ENCODE measurements around the gene STK33. TPM values are rescaled to one million over a fixed set of nuclear protein-coding genes. Genes with fewer than 3 reads are reported as not detected.

The STK33 gene
- total RNA-seq, 1 donor from 2014 or later, result 17.9 TPM

DNA sequence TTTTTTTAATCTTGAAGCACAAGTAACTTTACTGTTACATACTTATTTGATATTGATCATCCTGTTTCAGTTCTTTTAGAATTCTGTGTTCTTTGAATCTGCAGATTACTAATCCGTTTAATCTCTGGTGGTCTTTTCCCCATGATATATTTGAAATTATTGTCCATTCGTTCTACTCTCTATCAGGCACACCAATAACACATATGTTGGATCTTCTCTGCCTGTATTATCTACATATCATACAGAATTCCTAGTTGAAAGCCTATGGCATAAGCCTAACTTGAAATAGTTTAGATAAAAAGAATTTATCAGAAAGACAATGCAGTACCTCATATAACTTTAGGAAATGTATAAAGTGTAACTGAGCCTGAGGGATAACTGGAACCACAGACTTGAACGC, 32.6 kb downstream of the STK33 start:
- Mint-ChIP-seq H3K27ac (ENCODE audit: unreplicated experiment) (no peak overlapping the region), H3K4me3 (ENCODE audit: unreplicated experiment) (no peak overlapping the region), H3K4me1 (ENCODE audit: unreplicated experiment) (no peaks in the 10 kb centered on the region), H3K9me3 (ENCODE audit: unreplicated experiment) (peaks cover 3% of the 10 kb centered on the region), H3K36me3 (ENCODE audit: low read depth, unreplicated experiment) (no peaks in the 10 kb centered on the region), H3K27me3 (ENCODE audit: unreplicated experiment) (no peaks in the 10 kb centered on the region)
- DNase-seq (ENCODE audit: low spot score), result no peak
- TF ChIP-seq, protein P1, sequence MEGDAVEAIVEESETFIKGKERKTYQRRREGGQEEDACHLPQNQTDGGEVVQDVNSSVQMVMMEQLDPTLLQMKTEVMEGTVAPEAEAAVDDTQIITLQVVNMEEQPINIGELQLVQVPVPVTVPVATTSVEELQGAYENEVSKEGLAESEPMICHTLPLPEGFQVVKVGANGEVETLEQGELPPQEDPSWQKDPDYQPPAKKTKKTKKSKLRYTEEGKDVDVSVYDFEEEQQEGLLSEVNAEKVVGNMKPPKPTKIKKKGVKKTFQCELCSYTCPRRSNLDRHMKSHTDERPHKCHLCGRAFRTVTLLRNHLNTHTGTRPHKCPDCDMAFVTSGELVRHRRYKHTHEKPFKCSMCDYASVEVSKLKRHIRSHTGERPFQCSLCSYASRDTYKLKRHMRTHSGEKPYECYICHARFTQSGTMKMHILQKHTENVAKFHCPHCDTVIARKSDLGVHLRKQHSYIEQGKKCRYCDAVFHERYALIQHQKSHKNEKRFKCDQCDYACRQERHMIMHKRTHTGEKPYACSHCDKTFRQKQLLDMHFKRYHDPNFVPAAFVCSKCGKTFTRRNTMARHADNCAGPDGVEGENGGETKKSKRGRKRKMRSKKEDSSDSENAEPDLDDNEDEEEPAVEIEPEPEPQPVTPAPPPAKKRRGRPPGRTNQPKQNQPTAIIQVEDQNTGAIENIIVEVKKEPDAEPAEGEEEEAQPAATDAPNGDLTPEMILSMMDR (IDR thresholded peaks at IDR 0.05; ENCODE audit: unreplicated experiment), result no peak

DNA sequence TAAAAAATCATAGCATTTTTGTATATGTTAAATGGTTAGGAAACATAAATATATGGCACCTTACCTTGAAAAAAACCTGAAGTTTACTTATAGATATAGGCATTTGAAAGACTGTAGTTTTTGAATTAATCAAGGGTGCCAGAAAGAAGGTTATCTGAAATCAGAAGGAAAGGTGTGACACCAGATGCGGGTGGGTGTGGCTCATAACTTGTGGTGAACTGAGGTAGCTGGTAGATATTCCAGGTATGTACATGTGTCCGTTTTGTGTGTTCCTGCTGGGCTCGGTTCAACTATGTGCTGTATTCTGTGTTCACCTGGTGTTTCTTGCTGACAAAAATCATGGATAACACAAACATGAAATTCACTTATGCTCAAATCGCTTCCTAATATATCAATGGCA, 35.6 kb downstream of the STK33 start:
- Mint-ChIP-seq H3K27ac (ENCODE audit: unreplicated experiment) (no peak overlapping the region), H3K27me3 (ENCODE audit: unreplicated experiment) (no peaks in the 10 kb centered on the region), H3K4me1 (ENCODE audit: unreplicated experiment) (no peaks in the 10 kb centered on the region), H3K4me3 (ENCODE audit: unreplicated experiment) (no peak overlapping the region), H3K9me3 (ENCODE audit: unreplicated experiment) (peaks cover 3% of the 10 kb centered on the region), H3K36me3 (ENCODE audit: low read depth, unreplicated experiment) (no peaks in the 10 kb centered on the region)
- no peak for DNase-seq (ENCODE audit: low spot score)
- TF ChIP-seq, protein P1 (IDR thresholded peaks at IDR 0.05; ENCODE audit: unreplicated experiment), result no peak

DNA sequence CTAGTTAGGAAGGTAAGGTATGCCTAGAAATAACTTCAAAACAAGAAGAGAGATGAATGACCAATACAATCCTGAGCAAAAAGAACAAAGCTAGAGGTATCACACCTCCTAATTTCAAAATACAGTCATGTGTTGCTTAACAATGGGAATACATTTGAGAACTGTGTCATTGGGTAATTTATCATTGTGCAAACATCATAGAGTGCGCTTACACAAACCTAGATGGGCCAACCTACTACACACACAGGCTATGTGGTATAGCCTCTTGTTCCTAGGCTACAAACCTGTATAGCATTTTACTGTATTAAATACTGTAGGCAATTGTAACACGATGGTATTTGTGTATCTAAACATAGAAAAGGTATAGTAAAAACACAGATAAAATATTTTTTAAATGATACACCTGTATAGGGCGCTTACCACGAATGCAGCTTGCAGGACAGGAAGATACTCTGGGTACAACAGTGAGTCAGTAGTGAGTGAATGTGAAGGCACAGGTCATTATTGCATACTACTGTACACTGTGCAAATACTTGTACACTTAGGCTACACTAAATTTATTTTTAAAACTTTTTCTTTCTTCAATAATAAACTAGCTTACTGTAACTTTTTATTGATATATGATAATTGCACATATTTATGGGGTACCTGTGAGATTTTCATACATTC, 48.2 kb downstream of the STK33 start:
- Mint-ChIP-seq H3K4me3 (ENCODE audit: unreplicated experiment) (no peak overlapping the region), H3K27me3 (ENCODE audit: unreplicated experiment) (no peaks in the 10 kb centered on the region), H3K4me1 (ENCODE audit: unreplicated experiment) (no peaks in the 10 kb centered on the region), H3K9me3 (ENCODE audit: unreplicated experiment) (no peaks in the 10 kb centered on the region), H3K27ac (ENCODE audit: unreplicated experiment) (no peak overlapping the region), H3K36me3 (ENCODE audit: low read depth, unreplicated experiment) (no peaks in the 10 kb centered on the region)
- DNase-seq (ENCODE audit: low spot score), result no peak
- TF ChIP-seq, protein P1 (IDR thresholded peaks at IDR 0.05; ENCODE audit: unreplicated experiment), result no peak

DNA sequence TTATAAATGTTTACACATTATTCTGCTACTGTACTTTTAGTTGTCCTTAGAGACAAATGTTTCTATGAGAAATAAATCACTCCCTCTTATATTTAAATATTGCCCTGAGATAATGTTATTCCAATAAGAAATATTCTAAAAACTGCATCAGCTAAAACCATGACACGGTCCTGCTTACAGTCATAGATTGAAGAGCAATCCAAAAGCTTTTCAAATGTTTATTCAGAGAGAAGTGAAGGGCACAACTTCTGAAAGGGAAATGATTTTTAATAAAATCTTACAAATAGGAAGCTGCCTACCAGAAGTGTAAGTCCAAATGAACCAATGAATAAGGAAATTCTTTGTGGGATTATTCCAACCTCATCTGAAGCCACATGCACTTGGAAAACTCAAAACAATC, 49.2 kb downstream of the STK33 start:
- no peak overlapping the region for H3K4me3 Mint-ChIP-seq (ENCODE audit: unreplicated experiment)
- H3K27me3 Mint-ChIP-seq (ENCODE audit: unreplicated experiment), result no peaks in the 10 kb centered on the region
- no peak overlapping the region for H3K27ac Mint-ChIP-seq (ENCODE audit: unreplicated experiment)
- H3K4me1 Mint-ChIP-seq (ENCODE audit: unreplicated experiment), result no peaks in the 10 kb centered on the region
- TF ChIP-seq, protein P1 (IDR thresholded peaks at IDR 0.05; ENCODE audit: unreplicated experiment), result no peak
- H3K36me3 Mint-ChIP-seq (ENCODE audit: low read depth, unreplicated experiment), result no peaks in the 10 kb centered on the region
- H3K9me3 Mint-ChIP-seq (ENCODE audit: unreplicated experiment), result no peaks in the 10 kb centered on the region
- no peak for DNase-seq (ENCODE audit: low spot score)

DNA sequence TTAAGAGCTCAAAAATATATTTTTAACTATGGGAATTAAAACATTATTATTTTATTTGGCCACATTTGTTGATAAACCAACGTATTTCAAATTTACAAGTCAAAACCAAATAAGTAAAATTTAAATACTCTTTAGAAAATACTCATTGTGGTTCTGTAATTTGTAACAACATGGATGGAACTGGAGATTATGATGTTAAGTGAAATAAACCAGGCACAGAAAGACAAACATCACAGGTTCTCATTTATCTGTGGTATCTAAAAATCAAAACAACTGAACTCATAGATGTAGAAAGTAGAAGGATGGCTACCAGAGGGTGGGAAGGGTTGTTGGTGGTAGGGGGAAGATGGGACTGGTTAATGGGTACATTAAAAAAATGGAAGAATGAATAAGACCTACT, 50.8 kb downstream of the STK33 start:
- Mint-ChIP-seq H3K27me3 (ENCODE audit: unreplicated experiment) (no peaks in the 10 kb centered on the region), H3K27ac (ENCODE audit: unreplicated experiment) (no peak overlapping the region), H3K9me3 (ENCODE audit: unreplicated experiment) (no peaks in the 10 kb centered on the region), H3K36me3 (ENCODE audit: low read depth, unreplicated experiment) (no peaks in the 10 kb centered on the region), H3K4me3 (ENCODE audit: unreplicated experiment) (no peak overlapping the region), H3K4me1 (ENCODE audit: unreplicated experiment) (no peaks in the 10 kb centered on the region)
- DNase-seq (ENCODE audit: low spot score), result no peak
- TF ChIP-seq, protein P1 (IDR thresholded peaks at IDR 0.05; ENCODE audit: unreplicated experiment), result no peak

Measured in endothelial cell (in vitro differentiated cells).